ENCODE data around the gene GDA.

Gene GDA

GRCh38 chr9:72134801-72135200 is 14.4 kb upstream of the GDA start:
- Histone ChIP-seq H3K27ac (ENCODE audit: low read length) (no peak overlapping the region), H3K9ac (ENCODE audit: low read length) (no peak overlapping the region), H3K79me2 (ENCODE audit: low read length) (no peaks in the 10 kb centered on the region), H3K4me2 (ENCODE audit: low read length) (no peak overlapping the region), H3K27me3 (ENCODE audit: low read depth, low read length) (no peaks in the 10 kb centered on the region), H3K4me1 (ENCODE audit: low read length) (no peaks in the 10 kb centered on the region), H2AFZ (ENCODE audit: low read depth, low read length) (no peak overlapping the region), H3K36me3 (replicated peaks; ENCODE audit: low read depth, low read length) (no peaks in the 10 kb centered on the region), H3K9me3 (ENCODE audit: insufficient read depth, low read length) (no peaks in the 10 kb centered on the region), H3K4me3 (ENCODE audit: low read length) (no peak overlapping the region), H4K20me1 (ENCODE audit: insufficient read depth, low read length) (no peaks in the 10 kb centered on the region)
- no peak for TF ChIP-seq EZH2phosphoT487 (IDR thresholded peaks at IDR 0.05; ENCODE audit: low read depth)
- no peak for TF ChIP-seq CTCF (IDR thresholded peaks at IDR 0.05; ENCODE audit: low read depth, low read length)

- Histone ChIP-seq H3K79me2 (ENCODE audit: low read length) (no peaks in the 10 kb centered on the region), H3K27ac (ENCODE audit: low read length) (no peak overlapping the region), H3K4me3 (ENCODE audit: low read length) (no peak overlapping the region), H3K27me3 (ENCODE audit: low read depth, low read length) (no peaks in the 10 kb centered on the region), H3K9ac (ENCODE audit: low read length) (no peak overlapping the region), H3K4me1 (ENCODE audit: low read length) (no peaks in the 10 kb centered on the region), H2AFZ (ENCODE audit: low read depth, low read length) (no peak overlapping the region), H3K9me3 (ENCODE audit: insufficient read depth, low read length) (no peaks in the 10 kb centered on the region), H3K4me2 (ENCODE audit: low read length) (no peak overlapping the region), H3K36me3 (replicated peaks; ENCODE audit: low read depth, low read length) (no peaks in the 10 kb centered on the region), H4K20me1 (ENCODE audit: insufficient read depth, low read length) (no peaks in the 10 kb centered on the region)
- TF ChIP-seq CTCF (IDR thresholded peaks at IDR 0.05; ENCODE audit: low read depth, low read length) (no peak), EZH2phosphoT487 (IDR thresholded peaks at IDR 0.05; ENCODE audit: low read depth) (no peak)
Observed at GRCh38 chr9:72137697-72138365, 11.4 kb upstream of the GDA start.

- H3K9me3 ChIP-seq (ENCODE audit: insufficient read depth, low read length): no peaks in the 10 kb centered on the region
- H3K27me3 ChIP-seq (ENCODE audit: low read depth, low read length): no peaks in the 10 kb centered on the region
- H3K4me2 ChIP-seq (ENCODE audit: low read length): no peak overlapping the region
- H2AFZ ChIP-seq (ENCODE audit: low read depth, low read length): no peak overlapping the region
- H3K9ac ChIP-seq (ENCODE audit: low read length): no peak overlapping the region
- no peaks in the 10 kb centered on the region for H3K4me1 ChIP-seq (ENCODE audit: low read length)
- no peak overlapping the region for H3K4me3 ChIP-seq (ENCODE audit: low read length)
- no peaks in the 10 kb centered on the region for H3K79me2 ChIP-seq (ENCODE audit: low read length)
- H3K36me3 ChIP-seq (replicated peaks; ENCODE audit: low read depth, low read length): no peaks in the 10 kb centered on the region
- no peak overlapping the region for H3K27ac ChIP-seq (ENCODE audit: low read length)
- H4K20me1 ChIP-seq (ENCODE audit: insufficient read depth, low read length): no peaks in the 10 kb centered on the region
- TF ChIP-seq EZH2phosphoT487 (IDR thresholded peaks at IDR 0.05; ENCODE audit: low read depth) (no peak), CTCF (IDR thresholded peaks at IDR 0.05; ENCODE audit: low read depth, low read length) (no peak)
Observed at GRCh38 chr9:72139226-72139625, 10.0 kb upstream of the GDA start.

DNA sequence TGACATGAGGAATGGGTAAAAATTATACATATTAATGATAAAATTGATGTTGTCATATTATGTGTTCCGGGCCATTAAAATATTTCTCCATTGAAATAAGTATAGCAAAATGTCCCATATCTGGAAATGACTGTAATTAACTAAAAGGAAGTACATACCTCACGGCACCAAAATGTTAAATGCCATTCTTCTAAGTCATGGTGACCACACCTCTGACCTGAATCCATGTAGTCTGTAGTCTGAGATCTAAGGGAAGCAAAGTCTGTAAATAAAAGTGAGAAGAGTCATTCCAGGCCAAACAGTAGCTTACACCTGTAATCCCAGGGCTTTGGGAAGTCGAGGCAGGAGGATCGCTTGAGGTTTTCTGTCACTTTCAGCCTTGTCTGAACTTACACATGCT is 8.7 kb upstream of the GDA start:
- H3K36me3 ChIP-seq (replicated peaks; ENCODE audit: low read depth, low read length): no peaks in the 10 kb centered on the region
- no peak overlapping the region for H3K27ac ChIP-seq (ENCODE audit: low read length)
- H3K9me3 ChIP-seq (ENCODE audit: insufficient read depth, low read length): no peaks in the 10 kb centered on the region
- H2AFZ ChIP-seq (ENCODE audit: low read depth, low read length): no peak overlapping the region
- H3K79me2 ChIP-seq (ENCODE audit: low read length): no peaks in the 10 kb centered on the region
- no peaks in the 10 kb centered on the region for H4K20me1 ChIP-seq (ENCODE audit: insufficient read depth, low read length)
- no peak overlapping the region for H3K9ac ChIP-seq (ENCODE audit: low read length)
- TF ChIP-seq CTCF (IDR thresholded peaks at IDR 0.05; ENCODE audit: low read depth, low read length): no peak
- no peak for TF ChIP-seq EZH2phosphoT487 (IDR thresholded peaks at IDR 0.05; ENCODE audit: low read depth)
- no peak overlapping the region for H3K4me3 ChIP-seq (ENCODE audit: low read length)
- H3K27me3 ChIP-seq (ENCODE audit: low read depth, low read length): no peaks in the 10 kb centered on the region
- H3K4me2 ChIP-seq (ENCODE audit: low read length): no peak overlapping the region
- no peaks in the 10 kb centered on the region for H3K4me1 ChIP-seq (ENCODE audit: low read length)
